ENCODE results near the gene LRRC8D. TPM values are rescaled to one million over a fixed set of nuclear protein-coding genes. Genes with fewer than 3 reads are reported as not detected.
A peak's percentile ranks its signal among the peaks of the same experiment; 100 is the strongest.

LRRC8D gene
- polyA plus RNA-seq, 3 donors, result 28.0 to 43.8 (median 42.9) TPM

- intact Hi-C loops (cut with micrococcal nuclease), result no loop called here
- Mint-ChIP-seq H3K36me3 (no peaks in the 10 kb centered on the region), H3K27ac (no peak overlapping the region), H3K9me3 (peaks cover 0 to 3% (median 0%) of the 10 kb centered on the region in 7 donors), H3K4me1 (peaks cover 4% of the 10 kb centered on the region), H3K27me3 (ENCODE audit: low read depth in 3 of 3) (peaks cover 1 to 9% (median 5%) of the 10 kb centered on the region in 3 donors), H3K4me3 (no peak overlapping the region)
- H3K4me1 ChIP-seq (ENCODE audit: control insufficient read depth in 1 of 2, insufficient read depth in 2 of 2, low read length in 2 of 2), result no peaks in the 10 kb centered on the region
- peak; percentile 16 for TF ChIP-seq CTCF (IDR thresholded peaks at IDR 0.05)
- no peaks in the 10 kb centered on the region for H3K36me3 ChIP-seq (replicated peaks in 1 of 2; ENCODE audit: control insufficient read depth in 1 of 2, insufficient read depth in 2 of 2, low read length in 2 of 2)
- H3K4me2 ChIP-seq (replicated peaks; ENCODE audit: extremely low read depth, low read length, poor library complexity, severe bottlenecking), result no peak overlapping the region
- no peaks in the 10 kb centered on the region for H4K20me1 ChIP-seq (ENCODE audit: insufficient read depth, low read length)
- H3K9ac ChIP-seq (ENCODE audit: insufficient read depth, low read length, poor library complexity, severe bottlenecking), result no peak overlapping the region
- no peak overlapping the region for H2AFZ ChIP-seq (ENCODE audit: insufficient read depth, low read depth, low read length, poor library complexity, severe bottlenecking)
- H3K27ac ChIP-seq (ENCODE audit: low read depth in 1 of 2, low read length in 2 of 2), result no peak overlapping the region
- H3K4me3 ChIP-seq (replicated peaks in 1 of 3; ENCODE audit: low read depth in 2 of 3, low read length in 3 of 3), result no peak overlapping the region
- H3K27me3 ChIP-seq (ENCODE audit: control insufficient read depth in 2 of 2, insufficient read depth in 2 of 2, low read length in 2 of 2), result no peaks in the 10 kb centered on the region
- peak in 2 of 3 donors; percentile 32 to 38 for DNase-seq
- no peaks in the 10 kb centered on the region for H3K79me2 ChIP-seq (ENCODE audit: insufficient read depth, low read length)
- no CpG with 5 or more reads among the region's 2 CpGs for WGBS (ENCODE audit: insufficient coverage)
- no peaks in the 10 kb centered on the region for H3K9me3 ChIP-seq (replicated peaks in 1 of 2; ENCODE audit: control insufficient read depth in 1 of 2, insufficient read depth in 1 of 2, low read length in 2 of 2)
These were observed 40.1 kb upstream of the LRRC8D start for GRCh38 chr1:89780721-89781120.

DNA sequence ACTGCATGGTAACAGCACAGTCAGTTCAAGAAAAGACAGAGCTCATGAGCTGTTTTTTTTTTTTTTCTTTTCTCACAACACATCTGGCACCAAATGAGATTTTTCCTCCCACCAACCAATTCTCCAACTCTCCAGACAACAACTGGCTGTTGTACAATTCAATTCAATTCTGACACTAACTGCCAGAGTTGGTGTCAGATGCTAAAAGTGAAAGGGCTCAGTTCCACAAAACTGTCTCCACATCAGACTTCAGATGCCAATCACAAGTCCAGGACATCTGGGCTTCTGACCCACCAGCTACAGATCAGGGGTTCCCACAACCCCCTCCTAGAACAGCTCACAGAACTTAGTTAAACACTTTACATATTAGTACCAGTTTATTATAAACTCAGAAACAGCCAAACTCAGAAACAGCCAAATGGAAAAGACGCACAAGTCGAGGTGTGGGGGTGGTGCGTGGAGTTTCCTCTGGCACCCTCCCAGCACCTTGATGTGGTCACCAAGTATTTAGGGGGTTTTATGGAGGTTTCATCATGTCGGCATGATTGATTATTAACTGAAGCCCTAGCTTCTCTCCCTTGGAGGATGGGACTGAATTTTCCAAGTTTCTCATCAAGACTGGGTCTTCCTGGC lies 39.2 kb upstream of the LRRC8D start:
- no peak for DNase-seq
- peaks cover 4% of the 10 kb centered on the region for H3K4me1 Mint-ChIP-seq
- Histone ChIP-seq H3K4me2 (replicated peaks; ENCODE audit: extremely low read depth, low read length, poor library complexity, severe bottlenecking) (no peak overlapping the region), H3K9ac (ENCODE audit: insufficient read depth, low read length, poor library complexity, severe bottlenecking) (no peak overlapping the region), H3K79me2 (ENCODE audit: insufficient read depth, low read length) (no peaks in the 10 kb centered on the region), H4K20me1 (ENCODE audit: insufficient read depth, low read length) (no peaks in the 10 kb centered on the region), H2AFZ (ENCODE audit: insufficient read depth, low read depth, low read length, poor library complexity, severe bottlenecking) (no peak overlapping the region), H3K4me3 (replicated peaks in 1 of 3; ENCODE audit: low read depth in 2 of 3, low read length in 3 of 3) (no peak overlapping the region), H3K27ac (ENCODE audit: low read depth in 1 of 2, low read length in 2 of 2) (no peak overlapping the region), H3K4me1 (ENCODE audit: control insufficient read depth in 1 of 2, insufficient read depth in 2 of 2, low read length in 2 of 2) (no peaks in the 10 kb centered on the region), H3K9me3 (replicated peaks in 1 of 2; ENCODE audit: control insufficient read depth in 1 of 2, insufficient read depth in 1 of 2, low read length in 2 of 2) (no peaks in the 10 kb centered on the region), H3K27me3 (ENCODE audit: control insufficient read depth in 2 of 2, insufficient read depth in 2 of 2, low read length in 2 of 2) (no peaks in the 10 kb centered on the region), H3K36me3 (replicated peaks in 1 of 2; ENCODE audit: control insufficient read depth in 1 of 2, insufficient read depth in 2 of 2, low read length in 2 of 2) (no peaks in the 10 kb centered on the region)
- H3K4me3 Mint-ChIP-seq, result no peak overlapping the region
- intact Hi-C loops (cut with micrococcal nuclease), result no loop called here
- 0% methylated on average over 1 of the region's 4 CpGs for WGBS (ENCODE audit: insufficient coverage)
- no peaks in the 10 kb centered on the region for H3K36me3 Mint-ChIP-seq
- peaks cover 0 to 3% (median 0%) of the 10 kb centered on the region in 7 donors for H3K9me3 Mint-ChIP-seq
- peaks cover 1 to 9% (median 5%) of the 10 kb centered on the region in 3 donors for H3K27me3 Mint-ChIP-seq (ENCODE audit: low read depth in 3 of 3)
- H3K27ac Mint-ChIP-seq, result no peak overlapping the region
- no peak for TF ChIP-seq CTCF (IDR thresholded peaks at IDR 0.05)
